ENCODE data around the gene RNF151.
"Not testable (repeated sequence)": the region's sequence is repeated elsewhere in the genome, so short reads cannot be mapped to it uniquely, and the experiment has no call there.

Gene RNF151

GRCh38 chr16:1960665-1961630 is 5.7 kb upstream of the RNF151 start:
- DNase-seq = no peak

DNA sequence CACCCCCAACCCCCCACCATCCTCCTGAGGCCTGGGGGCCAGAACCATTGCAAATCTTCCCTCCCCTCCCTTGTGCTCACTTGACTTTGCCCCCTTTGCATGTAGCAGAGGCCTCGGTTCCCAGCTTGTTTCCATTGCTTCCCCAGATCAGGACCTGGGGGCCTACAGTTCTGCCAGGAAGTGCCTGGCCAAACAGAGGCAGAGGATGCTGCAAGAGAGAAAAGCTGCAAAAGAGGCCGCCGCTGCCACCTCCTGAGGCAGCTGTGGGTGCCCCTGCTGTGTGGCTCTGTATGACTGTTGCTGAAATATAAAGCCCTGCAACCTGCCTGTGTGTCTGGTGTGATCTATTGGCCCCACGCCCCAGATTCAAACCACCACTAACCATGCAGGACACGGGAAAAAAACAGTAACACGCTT is 5.0 kb upstream of the RNF151 start:
- no peak for DNase-seq

DNA sequence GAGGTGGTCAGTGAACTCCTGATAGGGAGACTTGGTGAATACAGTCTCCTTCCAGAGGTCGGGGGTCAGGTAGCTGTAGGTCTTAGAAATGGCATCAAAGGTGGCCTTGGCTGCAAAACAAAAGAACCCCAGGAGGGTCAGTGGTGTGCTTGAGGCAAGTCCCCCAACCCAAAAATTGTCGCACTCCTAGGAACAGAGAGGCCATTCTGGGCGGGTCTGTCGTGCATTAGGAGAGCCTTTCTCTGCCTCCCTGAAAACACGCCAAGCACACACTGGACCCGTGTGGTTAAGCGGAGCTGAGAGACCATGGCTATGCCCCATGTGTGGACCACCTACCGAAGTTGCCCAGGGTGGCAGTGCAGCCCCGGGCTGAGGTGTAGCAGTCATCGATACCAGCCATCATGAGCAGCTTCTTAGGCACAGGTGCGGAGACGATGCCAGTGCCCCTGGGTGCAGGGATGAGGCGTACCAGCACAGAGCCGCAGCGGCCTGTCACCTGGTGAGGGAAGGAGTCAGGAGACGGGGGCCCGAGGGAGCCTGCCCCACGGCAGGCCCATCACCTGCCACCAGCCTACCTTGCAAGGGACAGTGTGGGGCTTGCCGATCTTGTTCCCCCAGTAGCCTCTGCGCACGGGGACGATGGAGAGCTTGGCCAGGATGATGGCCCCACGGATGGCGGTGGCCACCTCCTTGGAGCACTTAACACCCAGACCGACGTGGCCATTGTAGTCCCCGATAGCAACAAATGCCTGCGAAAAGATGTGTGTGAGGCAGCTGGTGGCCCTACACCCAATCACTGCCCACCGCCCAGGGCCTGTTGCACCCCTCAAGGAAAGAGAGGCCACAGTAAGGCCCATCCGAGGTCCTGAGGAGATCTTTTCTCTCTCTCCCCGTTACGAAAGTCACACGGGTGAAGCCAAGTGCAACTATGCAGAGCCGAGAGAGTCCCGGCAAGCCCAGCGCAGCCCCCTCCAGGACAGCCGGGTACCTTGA is 4.2 kb upstream of the RNF151 start:
- not testable (repeated sequence) for DNase-seq

- DNase-seq = no peak
Measured at GRCh38 chr16:1963806-1964505, 2.7 kb upstream of the RNF151 start.

DNA sequence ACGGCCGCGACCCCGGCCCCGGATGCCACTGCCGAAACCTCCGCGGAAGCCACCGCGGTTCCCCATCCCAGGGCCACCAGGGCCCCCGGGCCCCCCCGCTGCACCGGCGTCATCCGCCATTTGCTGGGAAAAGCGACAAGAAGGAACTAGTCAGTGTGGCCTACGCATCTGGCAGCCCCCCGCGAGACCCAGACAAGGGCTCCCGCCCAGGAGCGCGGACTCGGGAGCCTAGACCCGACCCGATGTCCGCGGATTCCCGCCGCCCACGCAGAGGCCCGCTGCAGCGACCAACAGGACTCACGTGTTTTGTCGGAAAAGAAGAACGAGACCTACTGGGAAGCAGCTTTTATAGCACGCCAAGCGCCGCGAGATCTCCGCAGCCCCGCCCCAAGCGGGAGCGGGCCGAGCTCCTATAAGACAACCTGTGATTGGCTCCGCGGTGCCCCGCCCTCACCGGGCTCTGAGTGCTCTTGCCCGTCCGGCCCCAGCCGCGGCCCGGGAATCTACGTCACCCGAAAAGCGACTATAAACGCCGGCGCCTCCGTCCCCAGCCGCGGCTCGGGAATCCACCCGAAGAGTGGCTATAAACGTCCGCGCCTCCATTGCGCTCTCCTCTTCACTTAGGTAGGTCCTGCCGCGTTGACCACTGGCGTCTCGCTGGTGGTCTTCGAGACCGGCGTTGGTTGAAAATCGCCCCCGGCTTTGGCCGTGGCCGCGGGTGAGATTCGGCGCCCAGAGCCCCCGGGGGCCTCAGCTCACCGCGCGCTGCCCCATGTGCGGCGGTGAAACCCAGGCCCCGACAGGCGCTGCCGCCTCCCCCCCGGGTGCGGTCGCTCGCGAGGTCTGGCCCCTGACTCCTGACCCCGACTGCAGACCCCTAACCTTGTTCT is 1.9 kb upstream of the RNF151 start, which contains the start of gene RPS2:
Gene RPS2 (minus strand): TSS at position 321 of the 890 bp plus-strand sequence. CDS start 201 bp downstream, at position 120.
- DNase-seq = peak; percentile 99

DNA sequence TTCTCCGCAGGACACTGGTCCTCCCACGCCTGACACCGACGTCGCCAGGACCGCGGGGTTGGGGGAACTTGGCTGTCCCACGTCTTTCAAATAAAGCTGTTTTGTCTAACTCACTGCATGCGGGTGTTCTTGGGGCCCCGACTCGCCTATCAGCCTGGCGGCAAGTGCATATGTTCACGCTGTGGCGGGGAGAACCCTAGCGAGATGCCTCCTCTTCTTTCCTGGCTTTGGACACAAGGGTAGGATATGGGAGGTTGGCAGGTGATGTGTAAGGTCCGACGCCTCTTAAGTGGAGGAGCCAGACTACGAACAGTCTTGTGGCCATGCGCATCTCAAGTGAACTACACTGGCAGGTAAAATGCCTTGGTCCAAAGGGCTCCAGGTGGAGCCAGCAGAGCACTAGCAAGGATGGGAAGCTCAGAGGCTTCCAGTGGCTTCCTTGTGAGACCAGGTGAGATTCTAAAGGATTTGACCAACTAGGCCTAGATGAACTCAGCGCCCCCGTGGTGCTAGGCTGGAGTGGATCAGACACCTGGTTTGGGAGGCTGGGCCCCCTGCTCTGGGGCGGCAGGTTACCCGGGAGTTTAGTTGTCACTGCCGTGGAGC is 1.2 kb upstream of the RNF151 start:
- no peak for DNase-seq

DNA sequence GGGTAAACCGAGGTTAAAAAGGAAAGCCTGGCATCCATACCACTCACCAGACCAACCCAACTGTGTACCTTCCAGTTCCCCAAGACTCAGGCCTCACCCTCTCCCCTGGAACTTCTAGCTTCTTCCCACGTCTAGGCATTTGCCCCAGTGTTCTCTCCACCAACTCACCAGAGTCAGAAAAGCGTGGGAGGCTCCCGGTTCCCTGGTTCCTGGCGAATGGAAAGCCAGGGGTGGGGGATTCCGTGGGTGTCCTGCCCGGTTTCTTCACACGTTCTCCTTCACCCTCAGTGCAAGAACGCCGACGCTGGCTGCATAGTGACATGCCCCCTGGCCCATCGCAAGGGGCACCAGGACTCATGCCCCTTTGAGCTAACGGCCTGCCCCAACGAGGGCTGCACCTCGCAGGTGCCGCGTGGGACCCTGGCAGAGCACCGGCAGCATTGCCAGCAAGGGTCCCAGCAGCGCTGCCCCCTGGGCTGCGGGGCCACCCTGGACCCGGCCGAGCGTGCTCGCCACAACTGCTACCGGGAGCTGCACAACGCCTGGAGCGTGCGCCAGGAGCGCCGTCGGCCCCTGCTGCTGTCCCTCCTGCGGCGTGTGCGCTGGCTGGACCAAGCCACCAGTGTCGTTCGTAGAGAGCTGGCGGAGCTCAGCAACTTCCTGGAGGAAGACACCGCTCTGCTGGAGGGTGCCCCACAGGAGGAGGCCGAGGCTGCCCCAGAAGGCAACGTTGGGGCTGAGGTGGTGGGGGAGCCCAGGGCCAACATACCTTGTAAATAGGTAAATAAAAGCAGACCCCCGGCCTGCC is 1.7 kb downstream of the RNF151 start:
- DNase-seq = no peak

DNA sequence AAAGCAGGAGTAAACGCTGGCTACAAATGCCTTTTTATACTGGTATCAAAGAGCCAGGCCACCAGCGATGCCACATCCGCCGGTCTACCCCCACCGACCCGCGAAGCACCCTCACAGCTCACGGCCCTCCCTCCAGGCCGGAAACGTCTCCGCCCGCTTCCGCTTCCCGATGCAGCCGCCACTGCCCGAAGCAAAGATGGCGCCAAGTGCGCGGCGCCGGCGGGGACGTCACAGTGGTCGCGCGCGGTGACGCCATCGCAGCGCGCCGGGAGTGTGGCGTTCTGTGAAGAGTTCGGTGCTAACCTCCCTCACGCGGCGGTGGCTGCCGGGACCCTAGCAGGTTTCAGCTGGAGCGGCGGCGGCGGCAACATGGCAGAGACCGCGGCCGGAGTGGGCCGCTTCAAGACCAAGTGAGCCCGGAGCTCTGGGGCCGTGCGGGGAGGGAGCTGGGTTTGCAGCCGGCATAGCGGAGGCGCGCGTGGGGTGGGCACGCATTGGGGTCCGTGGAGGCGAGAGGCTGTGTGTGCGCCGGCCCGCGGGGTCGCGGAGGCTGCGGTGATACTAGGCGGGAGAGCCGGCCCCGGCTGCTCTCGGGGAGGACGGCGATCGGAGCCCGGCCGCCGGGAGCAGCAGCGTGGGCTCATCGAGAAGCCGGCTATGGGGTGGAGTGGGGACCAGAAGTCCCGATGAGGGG is 5.3 kb downstream of the RNF151 start, which contains the start of gene TBL3:
Gene TBL3 (plus strand): TSS at position 258 of the 694 bp plus-strand sequence. CDS start 112 bp downstream, at position 370.
- DNase-seq = peak; percentile 95

GRCh38 chr16:1972490-1972877 is 5.8 kb downstream of the RNF151 start:
- no peak for DNase-seq

DNA sequence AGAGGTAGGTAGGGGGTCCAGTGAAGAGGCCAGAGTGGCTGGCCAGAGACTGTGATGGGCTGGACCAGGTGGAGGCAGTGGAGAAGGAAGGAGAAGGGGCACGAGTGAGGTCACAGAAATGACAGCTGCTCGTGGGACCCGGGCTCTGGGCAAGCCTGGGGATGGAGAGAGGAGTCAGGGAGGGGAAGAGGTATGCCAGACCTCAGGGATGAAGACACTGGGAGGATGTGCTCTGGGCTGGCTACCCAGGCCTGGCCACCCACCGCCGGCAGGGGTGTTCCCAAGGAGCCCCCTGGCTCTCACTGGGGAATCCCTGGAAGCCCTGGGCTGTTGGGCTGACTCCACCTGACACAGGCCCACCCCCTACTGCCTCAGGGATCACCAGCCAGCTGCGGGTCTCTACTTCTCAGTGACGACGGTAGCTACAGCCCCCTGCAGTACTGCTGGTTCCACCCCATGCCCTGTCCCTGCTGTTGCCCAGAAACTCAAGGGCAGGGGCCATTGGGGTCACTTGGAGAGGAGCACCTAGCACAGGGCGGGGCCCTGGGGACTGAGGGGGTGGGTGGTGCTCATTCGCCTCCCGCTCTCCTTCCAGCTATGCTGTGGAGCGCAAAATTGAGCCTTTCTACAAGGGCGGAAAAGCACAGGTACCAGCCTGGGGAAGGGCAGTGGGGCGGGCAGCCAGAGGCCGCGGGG is 7.0 kb downstream of the RNF151 start:
- no peak for DNase-seq

DNA sequence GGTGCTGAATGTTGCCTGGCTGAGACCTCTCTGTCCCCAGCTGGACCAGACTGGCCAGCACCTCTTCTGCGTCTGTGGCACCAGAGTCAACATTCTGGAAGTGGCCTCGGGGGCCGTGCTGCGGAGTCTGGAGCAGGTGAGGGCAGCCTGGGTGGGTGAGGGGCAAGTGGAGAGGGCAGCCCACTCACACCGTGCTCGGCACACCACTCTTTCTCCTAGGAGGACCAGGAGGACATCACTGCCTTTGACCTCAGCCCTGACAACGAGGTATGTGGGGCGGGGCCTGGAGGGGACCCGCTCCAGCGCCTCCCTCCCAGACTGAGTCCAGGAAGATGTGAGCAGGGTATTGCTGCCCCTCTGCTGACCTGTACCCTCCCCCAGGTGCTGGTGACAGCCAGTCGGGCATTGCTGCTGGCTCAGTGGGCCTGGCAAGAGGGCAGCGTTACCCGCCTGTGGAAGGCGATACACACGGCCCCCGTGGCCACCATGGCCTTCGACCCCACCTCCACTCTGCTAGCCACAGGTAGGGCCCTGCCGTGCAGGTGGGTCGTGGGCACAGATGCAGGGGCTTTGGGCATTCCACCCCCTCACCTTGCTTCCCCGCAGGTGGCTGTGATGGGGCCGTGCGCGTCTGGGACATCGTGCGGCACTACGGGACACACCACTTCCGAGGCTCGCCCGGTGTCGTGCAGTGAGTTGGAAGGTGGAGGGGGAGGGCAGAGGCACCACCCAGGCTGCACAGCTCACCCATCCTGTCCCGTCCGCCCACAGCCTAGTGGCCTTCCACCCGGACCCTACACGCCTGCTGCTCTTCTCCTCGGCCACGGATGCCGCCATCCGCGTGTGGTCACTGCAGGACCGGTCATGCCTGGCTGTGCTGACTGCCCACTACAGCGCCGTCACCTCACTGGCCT is 7.8 kb downstream of the RNF151 start:
- no peak for DNase-seq

GRCh38 chr16:1975432-1976215 is 9.0 kb downstream of the RNF151 start:
- DNase-seq = no peak

GRCh38 chr16:1976216-1976520 is 9.5 kb downstream of the RNF151 start:
- no peak for DNase-seq

GRCh38 chr16:1976951-1977874 is 10.6 kb downstream of the RNF151 start:
- no peak for DNase-seq

- DNase-seq = no peak
Measured at GRCh38 chr16:1977875-1978268, 11.2 kb downstream of the RNF151 start.

All from midbrain (tissue), 1 donor.